ENCODE results near the gene CDK7.
A peak's percentile ranks its signal among the peaks of the same experiment; 100 is the strongest.

The CDK7 gene

GRCh38 chr5:69211200-69211599 is 23.5 kb upstream of the CDK7 start:
- H4K91ac ChIP-seq (ENCODE audit: low read depth, low read length, poor library complexity): no peak overlapping the region
- H3K4ac ChIP-seq (ENCODE audit: low read length): no peak overlapping the region
- no peak overlapping the region for H2AK5ac ChIP-seq (ENCODE audit: low read depth, low read length)
- H3K14ac ChIP-seq (ENCODE audit: low read length): no peak overlapping the region
- no peak overlapping the region for H2BK120ac ChIP-seq (ENCODE audit: low read depth, low read length)
- no peak overlapping the region for H3K9ac ChIP-seq (ENCODE audit: low read depth, low read length, poor library complexity)
- no peaks in the 10 kb centered on the region for H3K4me1 ChIP-seq (ENCODE audit: control insufficient read depth in 2 of 2, insufficient read depth in 1 of 2, low read depth in 1 of 2, low read length in 2 of 2)
- no CpG with 5 or more reads among the region's 2 CpGs for WGBS, 2 donors (ENCODE audit: extremely low coverage in 2 of 2, insufficient read length in 2 of 2, insufficient replicate concordance in 1 of 2)
- no peak overlapping the region for H2BK5ac ChIP-seq (ENCODE audit: low read length)
- H3K9me3 ChIP-seq (replicated peaks in 1 of 2; ENCODE audit: control insufficient read depth in 2 of 2, insufficient read depth in 1 of 2, low read depth in 1 of 2, low read length in 2 of 2): no peaks in the 10 kb centered on the region
- no peak overlapping the region for H3K18ac ChIP-seq (ENCODE audit: low read length)
- no peak overlapping the region for H4K8ac ChIP-seq (ENCODE audit: low read depth, low read length)
- no peak overlapping the region for H3K27ac ChIP-seq (replicated peaks; ENCODE audit: low read length)
- no peak for DNase-seq (ENCODE audit: low spot score)
- no peak overlapping the region for H2BK15ac ChIP-seq (ENCODE audit: low read length)
- no peak overlapping the region for H3K4me2 ChIP-seq (ENCODE audit: insufficient read depth, low read length, poor library complexity, severe bottlenecking)
- H3K27me3 ChIP-seq (ENCODE audit: control insufficient read depth in 3 of 3, insufficient read depth in 3 of 3, low read depth in 1 of 3, low read length in 3 of 3): no peaks in the 10 kb centered on the region
- no peak overlapping the region for H3K23ac ChIP-seq (ENCODE audit: low read depth, low read length, poor library complexity)
- no peaks in the 10 kb centered on the region for H3K79me1 ChIP-seq (ENCODE audit: low read depth, low read length)
- peaks cover 15 to 72% of the 10 kb centered on the region in 2 donors for H3K36me3 ChIP-seq (replicated peaks in 1 of 2; ENCODE audit: control insufficient read depth in 2 of 2, insufficient read depth in 2 of 2, low read length in 2 of 2)
- H2BK12ac ChIP-seq (ENCODE audit: low read length): no peak overlapping the region
- no peak overlapping the region for H2AFZ ChIP-seq (ENCODE audit: low read length)
- no peak overlapping the region for H3K4me3 ChIP-seq (ENCODE audit: low read length in 2 of 2)

- Histone ChIP-seq H3K14ac (ENCODE audit: low read length) (no peak overlapping the region), H2AFZ (ENCODE audit: low read length) (no peak overlapping the region), H3K4me2 (ENCODE audit: insufficient read depth, low read length, poor library complexity, severe bottlenecking) (no peak overlapping the region), H3K23ac (ENCODE audit: low read depth, low read length, poor library complexity) (no peak overlapping the region), H3K36me3 (replicated peaks in 1 of 2; ENCODE audit: control insufficient read depth in 2 of 2, insufficient read depth in 2 of 2, low read length in 2 of 2) (peaks cover 15 to 64% of the 10 kb centered on the region in 2 donors), H2BK120ac (ENCODE audit: low read depth, low read length) (no peak overlapping the region), H3K9ac (ENCODE audit: low read depth, low read length, poor library complexity) (no peak overlapping the region), H3K79me1 (ENCODE audit: low read depth, low read length) (no peaks in the 10 kb centered on the region), H2BK15ac (ENCODE audit: low read length) (no peak overlapping the region), H3K4ac (ENCODE audit: low read length) (no peak overlapping the region), H3K18ac (ENCODE audit: low read length) (no peak overlapping the region), H3K27me3 (ENCODE audit: control insufficient read depth in 3 of 3, insufficient read depth in 3 of 3, low read depth in 1 of 3, low read length in 3 of 3) (no peaks in the 10 kb centered on the region), H4K91ac (ENCODE audit: low read depth, low read length, poor library complexity) (no peak overlapping the region), H2AK5ac (ENCODE audit: low read depth, low read length) (no peak overlapping the region), H3K4me1 (ENCODE audit: control insufficient read depth in 2 of 2, insufficient read depth in 1 of 2, low read depth in 1 of 2, low read length in 2 of 2) (no peaks in the 10 kb centered on the region), H3K27ac (replicated peaks; ENCODE audit: low read length) (no peak overlapping the region), H2BK12ac (ENCODE audit: low read length) (no peak overlapping the region), H3K9me3 (replicated peaks in 1 of 2; ENCODE audit: control insufficient read depth in 2 of 2, insufficient read depth in 1 of 2, low read depth in 1 of 2, low read length in 2 of 2) (no peaks in the 10 kb centered on the region), H3K4me3 (ENCODE audit: low read length in 2 of 2) (no peak overlapping the region), H4K8ac (ENCODE audit: low read depth, low read length) (no peak overlapping the region), H2BK5ac (ENCODE audit: low read length) (no peak overlapping the region)
- DNase-seq (ENCODE audit: low spot score): no peak
- WGBS, 2 donors (ENCODE audit: extremely low coverage in 2 of 2, insufficient read length in 2 of 2, insufficient replicate concordance in 1 of 2): no CpG with 5 or more reads among the region's 2 CpGs
These were observed 22.7 kb upstream of the CDK7 start for GRCh38 chr5:69212022-69212421.

GRCh38 chr5:69213513-69214215 is 21.0 kb upstream of the CDK7 start:
- no peaks in the 10 kb centered on the region for H3K4me1 ChIP-seq (ENCODE audit: control insufficient read depth in 2 of 2, insufficient read depth in 1 of 2, low read depth in 1 of 2, low read length in 2 of 2)
- H2BK120ac ChIP-seq (ENCODE audit: low read depth, low read length): no peak overlapping the region
- no peak overlapping the region for H2AFZ ChIP-seq (ENCODE audit: low read length)
- no peak overlapping the region for H2BK12ac ChIP-seq (ENCODE audit: low read length)
- H3K18ac ChIP-seq (ENCODE audit: low read length): no peak overlapping the region
- no CpG with 5 or more reads among the region's 4 CpGs for WGBS, 2 donors (ENCODE audit: extremely low coverage in 2 of 2, insufficient read length in 2 of 2, insufficient replicate concordance in 1 of 2)
- H3K9ac ChIP-seq (ENCODE audit: low read depth, low read length, poor library complexity): no peak overlapping the region
- H3K4ac ChIP-seq (ENCODE audit: low read length): no peak overlapping the region
- no peak overlapping the region for H2AK5ac ChIP-seq (ENCODE audit: low read depth, low read length)
- no peak overlapping the region for H3K4me2 ChIP-seq (ENCODE audit: insufficient read depth, low read length, poor library complexity, severe bottlenecking)
- peaks cover 15 to 52% of the 10 kb centered on the region in 2 donors for H3K36me3 ChIP-seq (replicated peaks in 1 of 2; ENCODE audit: control insufficient read depth in 2 of 2, insufficient read depth in 2 of 2, low read length in 2 of 2)
- no peak overlapping the region for H2BK15ac ChIP-seq (ENCODE audit: low read length)
- H2BK5ac ChIP-seq (ENCODE audit: low read length): no peak overlapping the region
- no peak for DNase-seq (ENCODE audit: low spot score)
- H3K79me1 ChIP-seq (ENCODE audit: low read depth, low read length): peaks cover 2% of the 10 kb centered on the region
- no peaks in the 10 kb centered on the region for H3K9me3 ChIP-seq (replicated peaks in 1 of 2; ENCODE audit: control insufficient read depth in 2 of 2, insufficient read depth in 1 of 2, low read depth in 1 of 2, low read length in 2 of 2)
- no peak overlapping the region for H3K14ac ChIP-seq (ENCODE audit: low read length)
- no peak overlapping the region for H3K27ac ChIP-seq (replicated peaks; ENCODE audit: low read length)
- H4K91ac ChIP-seq (ENCODE audit: low read depth, low read length, poor library complexity): no peak overlapping the region
- no peak overlapping the region for H3K4me3 ChIP-seq (ENCODE audit: low read length in 2 of 2)
- H3K23ac ChIP-seq (ENCODE audit: low read depth, low read length, poor library complexity): no peak overlapping the region
- H3K27me3 ChIP-seq (ENCODE audit: control insufficient read depth in 3 of 3, insufficient read depth in 3 of 3, low read depth in 1 of 3, low read length in 3 of 3): no peaks in the 10 kb centered on the region
- H4K8ac ChIP-seq (ENCODE audit: low read depth, low read length): no peak overlapping the region

GRCh38 chr5:69217151-69217511 is 17.6 kb upstream of the CDK7 start:
- WGBS, 2 donors (ENCODE audit: extremely low coverage in 2 of 2, insufficient read length in 2 of 2, insufficient replicate concordance in 1 of 2): no CpG with 5 or more reads among the region's 6 CpGs
- Histone ChIP-seq H2AFZ (ENCODE audit: low read length) (peak overlapping the region; percentile 100), H3K27me3 (ENCODE audit: control insufficient read depth in 3 of 3, insufficient read depth in 3 of 3, low read depth in 1 of 3, low read length in 3 of 3) (no peaks in the 10 kb centered on the region), H2AK5ac (ENCODE audit: low read depth, low read length) (no peak overlapping the region), H4K91ac (ENCODE audit: low read depth, low read length, poor library complexity) (no peak overlapping the region), H3K14ac (ENCODE audit: low read length) (no peak overlapping the region), H3K23ac (ENCODE audit: low read depth, low read length, poor library complexity) (no peak overlapping the region), H2BK5ac (ENCODE audit: low read length) (no peak overlapping the region), H3K4me3 (ENCODE audit: low read length in 2 of 2) (peak overlapping the region in 1 of 2 donors; percentile 96), H3K27ac (replicated peaks; ENCODE audit: low read length) (no peak overlapping the region), H3K79me1 (ENCODE audit: low read depth, low read length) (peaks cover 2% of the 10 kb centered on the region), H3K4me2 (ENCODE audit: insufficient read depth, low read length, poor library complexity, severe bottlenecking) (no peak overlapping the region), H3K9me3 (replicated peaks in 1 of 2; ENCODE audit: control insufficient read depth in 2 of 2, insufficient read depth in 1 of 2, low read depth in 1 of 2, low read length in 2 of 2) (peaks cover 0 to 5% of the 10 kb centered on the region in 2 donors), H3K36me3 (replicated peaks in 1 of 2; ENCODE audit: control insufficient read depth in 2 of 2, insufficient read depth in 2 of 2, low read length in 2 of 2) (peaks cover 5 to 20% of the 10 kb centered on the region in 2 donors), H2BK12ac (ENCODE audit: low read length) (no peak overlapping the region), H2BK120ac (ENCODE audit: low read depth, low read length) (no peak overlapping the region), H3K4me1 (ENCODE audit: control insufficient read depth in 2 of 2, insufficient read depth in 1 of 2, low read depth in 1 of 2, low read length in 2 of 2) (no peaks in the 10 kb centered on the region), H2BK15ac (ENCODE audit: low read length) (no peak overlapping the region), H3K9ac (ENCODE audit: low read depth, low read length, poor library complexity) (no peak overlapping the region), H3K4ac (ENCODE audit: low read length) (no peak overlapping the region), H3K18ac (ENCODE audit: low read length) (no peak overlapping the region), H4K8ac (ENCODE audit: low read depth, low read length) (no peak overlapping the region)
- DNase-seq (ENCODE audit: low spot score): peak; percentile 4

Measured in neuronal stem cell (in vitro differentiated cells).